HL-60 (cell line): ENCODE measurements around the gene MED10.

ENCODE experiments used
- POLR2AphosphoS5 ChIP-seq: IDR thresholded peaks from 2 replicates; pipeline ENCODE4 v1.6.1; 2012; ENCODE audit warnings: low read depth
- TF ChIP-seq, protein P1 (sequence below): IDR thresholded peaks from one replicate; pipeline ENCODE4 v1.5.1; 2011; ENCODE audit warnings: low read length, control low read depth, inconsistent platforms; ENCODE audit not compliant: insufficient read depth
- TF ChIP-seq, protein P2 (sequence below): IDR thresholded peaks from 2 replicates; pipeline ENCODE4 v1.6.1; 2012; ENCODE audit warnings: low read depth; ENCODE audit not compliant: insufficient replicate concordance

DNA sequence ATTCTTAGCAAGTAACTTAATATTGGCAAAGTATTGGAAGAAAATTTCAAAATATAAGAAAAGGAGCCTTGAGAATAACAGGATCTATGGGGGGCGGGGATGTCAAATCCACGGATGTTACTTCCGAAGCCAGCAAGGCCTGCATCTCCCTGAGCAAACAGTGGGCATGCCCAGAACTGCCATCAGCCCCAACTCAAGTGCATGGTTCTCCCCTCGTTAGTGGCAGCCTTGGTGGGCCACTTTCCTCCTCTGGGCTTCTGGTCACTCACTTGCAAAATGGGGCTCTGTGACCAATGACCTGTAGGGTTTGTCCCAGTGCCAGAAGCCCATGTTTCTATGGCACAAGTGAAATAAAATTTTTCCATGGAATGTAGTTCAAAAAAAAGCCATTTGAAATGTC lies 27.2 kb upstream of the MED10 start:
- no peak for TF ChIP-seq POLR2AphosphoS5
- TF ChIP-seq, protein P1, sequence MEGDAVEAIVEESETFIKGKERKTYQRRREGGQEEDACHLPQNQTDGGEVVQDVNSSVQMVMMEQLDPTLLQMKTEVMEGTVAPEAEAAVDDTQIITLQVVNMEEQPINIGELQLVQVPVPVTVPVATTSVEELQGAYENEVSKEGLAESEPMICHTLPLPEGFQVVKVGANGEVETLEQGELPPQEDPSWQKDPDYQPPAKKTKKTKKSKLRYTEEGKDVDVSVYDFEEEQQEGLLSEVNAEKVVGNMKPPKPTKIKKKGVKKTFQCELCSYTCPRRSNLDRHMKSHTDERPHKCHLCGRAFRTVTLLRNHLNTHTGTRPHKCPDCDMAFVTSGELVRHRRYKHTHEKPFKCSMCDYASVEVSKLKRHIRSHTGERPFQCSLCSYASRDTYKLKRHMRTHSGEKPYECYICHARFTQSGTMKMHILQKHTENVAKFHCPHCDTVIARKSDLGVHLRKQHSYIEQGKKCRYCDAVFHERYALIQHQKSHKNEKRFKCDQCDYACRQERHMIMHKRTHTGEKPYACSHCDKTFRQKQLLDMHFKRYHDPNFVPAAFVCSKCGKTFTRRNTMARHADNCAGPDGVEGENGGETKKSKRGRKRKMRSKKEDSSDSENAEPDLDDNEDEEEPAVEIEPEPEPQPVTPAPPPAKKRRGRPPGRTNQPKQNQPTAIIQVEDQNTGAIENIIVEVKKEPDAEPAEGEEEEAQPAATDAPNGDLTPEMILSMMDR: no peak
- TF ChIP-seq, protein P2, sequence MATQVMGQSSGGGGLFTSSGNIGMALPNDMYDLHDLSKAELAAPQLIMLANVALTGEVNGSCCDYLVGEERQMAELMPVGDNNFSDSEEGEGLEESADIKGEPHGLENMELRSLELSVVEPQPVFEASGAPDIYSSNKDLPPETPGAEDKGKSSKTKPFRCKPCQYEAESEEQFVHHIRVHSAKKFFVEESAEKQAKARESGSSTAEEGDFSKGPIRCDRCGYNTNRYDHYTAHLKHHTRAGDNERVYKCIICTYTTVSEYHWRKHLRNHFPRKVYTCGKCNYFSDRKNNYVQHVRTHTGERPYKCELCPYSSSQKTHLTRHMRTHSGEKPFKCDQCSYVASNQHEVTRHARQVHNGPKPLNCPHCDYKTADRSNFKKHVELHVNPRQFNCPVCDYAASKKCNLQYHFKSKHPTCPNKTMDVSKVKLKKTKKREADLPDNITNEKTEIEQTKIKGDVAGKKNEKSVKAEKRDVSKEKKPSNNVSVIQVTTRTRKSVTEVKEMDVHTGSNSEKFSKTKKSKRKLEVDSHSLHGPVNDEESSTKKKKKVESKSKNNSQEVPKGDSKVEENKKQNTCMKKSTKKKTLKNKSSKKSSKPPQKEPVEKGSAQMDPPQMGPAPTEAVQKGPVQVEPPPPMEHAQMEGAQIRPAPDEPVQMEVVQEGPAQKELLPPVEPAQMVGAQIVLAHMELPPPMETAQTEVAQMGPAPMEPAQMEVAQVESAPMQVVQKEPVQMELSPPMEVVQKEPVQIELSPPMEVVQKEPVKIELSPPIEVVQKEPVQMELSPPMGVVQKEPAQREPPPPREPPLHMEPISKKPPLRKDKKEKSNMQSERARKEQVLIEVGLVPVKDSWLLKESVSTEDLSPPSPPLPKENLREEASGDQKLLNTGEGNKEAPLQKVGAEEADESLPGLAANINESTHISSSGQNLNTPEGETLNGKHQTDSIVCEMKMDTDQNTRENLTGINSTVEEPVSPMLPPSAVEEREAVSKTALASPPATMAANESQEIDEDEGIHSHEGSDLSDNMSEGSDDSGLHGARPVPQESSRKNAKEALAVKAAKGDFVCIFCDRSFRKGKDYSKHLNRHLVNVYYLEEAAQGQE: no peak
